BJ (cell line): ENCODE measurements around the gene PDE3B. TPM values are rescaled to one million over a fixed set of nuclear protein-coding genes. Genes with fewer than 3 reads are reported as not detected.
"Not testable (repeated sequence)": the region's sequence is repeated elsewhere in the genome, so short reads cannot be mapped to it uniquely, and the experiment has no call there.

Source experiments
- CTCF ChIA-PET: fragments of 350-600 bp; formaldehyde crosslinking; extraction: SDS; loops from one replicate; lab custom pipeline; 2021; ENCODE audit warnings: antibody characterized with exemption, inconsistent platforms; lab: Yijun Ruan, JAX
- POLR2A ChIA-PET: fragments of 300-600 bp; sonication (Branson Sonifier 250); formaldehyde crosslinking; extraction: SDS; loops from one replicate; lab custom pipeline; 2021; ENCODE audit warnings: antibody characterized with exemption; lab: Charles Lee
- DNase-seq: peaks from one replicate; pipeline ENCODE4 v3.0.0-alpha.2; 2011; ENCODE audit warnings: low read depth
- H3K27me3 ChIP-seq: 2 replicates; pipeline ENCODE4 v1.6.0; 2011; ENCODE audit warnings: low read length; ENCODE audit not compliant: control insufficient read depth, insufficient read depth
- H3K36me3 ChIP-seq: 2 replicates; pipeline ENCODE4 v1.5.1; 2011; ENCODE audit warnings: low read length; ENCODE audit not compliant: control insufficient read depth, insufficient read depth
- H3K4me3 ChIP-seq: 2 replicates; pipeline ENCODE4 v1.5.1; 2011; ENCODE audit warnings: low read depth, mild to moderate bottlenecking, control low read depth, low read length
- CTCF ChIP-seq: IDR thresholded peaks from 2 replicates; pipeline ENCODE4 v1.5.1; 2011; ENCODE audit warnings: low read depth, mild to moderate bottlenecking, control low read depth, inconsistent platforms, low read length, moderate library complexity; ENCODE audit not compliant: insufficient read depth
- polyA plus RNA-seq: library from polyadenylated mRNA; depleted of rRNA; stranded (reverse); fragments of >200 nt; gene quantifications from 2 replicates; pipeline ENCODE4 v1.2.3, GENCODE V29; 2011

The PDE3B gene
- polyA plus RNA-seq, 1 experiment = 0.06 TPM

GRCh38 chr11:14858404-14858803 is 214.8 kb downstream of the PDE3B start:
- ChIA-PET POLR2A (no interaction called here), CTCF (interaction anchor here (1.6 kb wide), 1 partner anchor 49 kb away, joined by 5 read pairs; no protein-coding TSS in a partner anchor)
- TF ChIP-seq CTCF = no peak
- H3K27me3 ChIP-seq = no peaks in the 10 kb centered on the region
- H3K4me3 ChIP-seq = no peak overlapping the region
- no peaks in the 10 kb centered on the region for H3K36me3 ChIP-seq
- no peak for DNase-seq

GRCh38 chr11:14860511-14860910 is 216.9 kb downstream of the PDE3B start:
- Histone ChIP-seq H3K4me3 (no peak overlapping the region), H3K27me3 (no peaks in the 10 kb centered on the region), H3K36me3 (no peaks in the 10 kb centered on the region)
- TF ChIP-seq CTCF = no peak
- POLR2A ChIA-PET = no interaction called here
- no peak for DNase-seq
- CTCF ChIA-PET = interaction anchor here (0.5 to 0.7 kb wide), 3 partner anchors 48 to 1190 kb away, joined by 3 read pairs; no protein-coding TSS in a partner anchor

- Histone ChIP-seq H3K4me3 (no peak overlapping the region), H3K27me3 (no peaks in the 10 kb centered on the region), H3K36me3 (no peaks in the 10 kb centered on the region)
- ChIA-PET CTCF (no interaction called here), POLR2A (no interaction called here)
- no peak for DNase-seq
- TF ChIP-seq CTCF = no peak
These were observed 218.1 kb downstream of the PDE3B start for GRCh38 chr11:14861680-14862079.

GRCh38 chr11:14863775-14864174 is 220.2 kb downstream of the PDE3B start:
- CTCF ChIA-PET, H3K36me3 ChIP-seq, POLR2A ChIA-PET, DNase-seq, H3K4me3 ChIP-seq, H3K27me3 ChIP-seq: not testable (repeated sequence)

- TF ChIP-seq CTCF = no peak
- ChIA-PET POLR2A (no interaction called here), CTCF (no interaction called here)
- no peaks in the 10 kb centered on the region for H3K36me3 ChIP-seq
- DNase-seq = no peak
- H3K4me3 ChIP-seq = no peak overlapping the region
- H3K27me3 ChIP-seq = no peaks in the 10 kb centered on the region
These were observed 228.4 kb downstream of the PDE3B start for GRCh38 chr11:14872032-14872431.

- Histone ChIP-seq H3K4me3 (no peak overlapping the region), H3K36me3 (no peaks in the 10 kb centered on the region; the same call in 1 of the 2 replicates), H3K27me3 (no peaks in the 10 kb centered on the region)
- CTCF ChIA-PET = no interaction called here
- no peak for TF ChIP-seq CTCF
- POLR2A ChIA-PET = no interaction called here
- DNase-seq = no peak
These were observed 230.0 kb downstream of the PDE3B start for GRCh38 chr11:14873632-14874031.
